ENCODE results near the gene HTT.

The HTT gene

GRCh38 chr4:3229964-3230363, 155.5 kb downstream of the HTT start:
- Histone ChIP-seq H3K27me3 (ENCODE audit: insufficient read depth, poor library complexity, severe bottlenecking) (no peaks in the 10 kb centered on the region), H3K4me3 (replicated peaks; ENCODE audit: insufficient read depth, low read length) (no peak overlapping the region), H3K27ac (replicated peaks) (no peak overlapping the region)
- no peak for DNase-seq (ENCODE audit: low read depth in 1 of 2, low spot score in 1 of 2)
- TF ChIP-seq SPI1 (IDR thresholded peaks at IDR 0.05; ENCODE audit: borderline replicate concordance, low read depth) (no peak), GABPA (IDR thresholded peaks at IDR 0.05; ENCODE audit: low read depth) (no peak)

- H3K27ac ChIP-seq (replicated peaks) = no peak overlapping the region
- no peak for DNase-seq (ENCODE audit: low read depth in 1 of 2, low spot score in 1 of 2)
- H3K27me3 ChIP-seq (ENCODE audit: insufficient read depth, poor library complexity, severe bottlenecking) = no peaks in the 10 kb centered on the region
- no peak for TF ChIP-seq POLR2AphosphoS5 (IDR thresholded peaks at IDR 0.05; ENCODE audit: low read depth)
- no peak for TF ChIP-seq REST (IDR thresholded peaks at IDR 0.05; ENCODE audit: insufficient replicate concordance, low read depth)
- TF ChIP-seq GABPA (IDR thresholded peaks at IDR 0.05; ENCODE audit: low read depth) = no peak
- no peak for TF ChIP-seq CTCF (IDR thresholded peaks at IDR 0.05; ENCODE audit: insufficient read depth, low read length)
- no peak for TF ChIP-seq SPI1 (IDR thresholded peaks at IDR 0.05; ENCODE audit: borderline replicate concordance, low read depth)
- H3K4me3 ChIP-seq (replicated peaks; ENCODE audit: insufficient read depth, low read length) = no peak overlapping the region
These were observed 157.0 kb downstream of the HTT start for GRCh38 chr4:3231471-3231870.

- no peak for DNase-seq (ENCODE audit: low read depth in 1 of 2, low spot score in 1 of 2)
- Histone ChIP-seq H3K27ac (replicated peaks) (no peak overlapping the region), H3K27me3 (ENCODE audit: insufficient read depth, poor library complexity, severe bottlenecking) (no peaks in the 10 kb centered on the region), H3K4me3 (replicated peaks; ENCODE audit: insufficient read depth, low read length) (no peak overlapping the region)
- TF ChIP-seq REST (IDR thresholded peaks at IDR 0.05; ENCODE audit: insufficient replicate concordance, low read depth) (no peak), SPI1 (IDR thresholded peaks at IDR 0.05; ENCODE audit: borderline replicate concordance, low read depth) (no peak), CTCF (IDR thresholded peaks at IDR 0.05; ENCODE audit: insufficient read depth, low read length) (no peak), GABPA (IDR thresholded peaks at IDR 0.05; ENCODE audit: low read depth) (no peak), POLR2AphosphoS5 (IDR thresholded peaks at IDR 0.05; ENCODE audit: low read depth) (no peak)
These were observed 157.5 kb downstream of the HTT start for GRCh38 chr4:3232001-3232400.

- no peak for DNase-seq (ENCODE audit: low read depth in 1 of 2, low spot score in 1 of 2)
- no peak overlapping the region for H3K4me3 ChIP-seq (replicated peaks; ENCODE audit: insufficient read depth, low read length)
- TF ChIP-seq REST (IDR thresholded peaks at IDR 0.05; ENCODE audit: insufficient replicate concordance, low read depth) (no peak), GABPA (IDR thresholded peaks at IDR 0.05; ENCODE audit: low read depth) (no peak), SPI1 (IDR thresholded peaks at IDR 0.05; ENCODE audit: borderline replicate concordance, low read depth) (no peak), CTCF (IDR thresholded peaks at IDR 0.05; ENCODE audit: insufficient read depth, low read length) (no peak), POLR2AphosphoS5 (IDR thresholded peaks at IDR 0.05; ENCODE audit: low read depth) (no peak)
- H3K27me3 ChIP-seq (ENCODE audit: insufficient read depth, poor library complexity, severe bottlenecking) = no peaks in the 10 kb centered on the region
- H3K27ac ChIP-seq (replicated peaks) = no peak overlapping the region
These were observed 158.4 kb downstream of the HTT start for GRCh38 chr4:3232871-3233271.
